ENCODE results near the gene SRCAP.
A peak's percentile ranks its signal among the peaks of the same experiment; 100 is the strongest.
"Not testable (repeated sequence)": the region's sequence is repeated elsewhere in the genome, so short reads cannot be mapped to it uniquely, and the experiment has no call there.

The SRCAP gene

GRCh38 chr16:30664616-30665109, 34.3 kb upstream of the SRCAP start:
- DNase-seq = no peak

GRCh38 chr16:30665155-30665829, 33.7 kb upstream of the SRCAP start:
- no peak for DNase-seq

- DNase-seq = no peak
Measured at GRCh38 chr16:30665830-30666190, 33.2 kb upstream of the SRCAP start.

GRCh38 chr16:30666681-30667080, 32.3 kb upstream of the SRCAP start:
- no peak for DNase-seq

- no peak for DNase-seq
Measured at GRCh38 chr16:30667361-30667905, 31.5 kb upstream of the SRCAP start.

GRCh38 chr16:30668393-30668792, 30.6 kb upstream of the SRCAP start:
- DNase-seq = no peak

- no peak for DNase-seq
Measured at GRCh38 chr16:30669026-30669902, 29.7 kb upstream of the SRCAP start.

- no peak for DNase-seq
Measured at GRCh38 chr16:30669903-30670824, 28.8 kb upstream of the SRCAP start.

GRCh38 chr16:30675143-30675542, 23.8 kb upstream of the SRCAP start:
- no peak for DNase-seq

GRCh38 chr16:30677931-30678585, 20.9 kb upstream of the SRCAP start:
- no peak for DNase-seq

- DNase-seq = no peak
Measured at GRCh38 chr16:30678586-30678970, 20.4 kb upstream of the SRCAP start.

- DNase-seq = no peak
Measured at GRCh38 chr16:30680326-30680725, 18.6 kb upstream of the SRCAP start.

GRCh38 chr16:30688701-30689100, 10.3 kb upstream of the SRCAP start:
- DNase-seq = no peak

- DNase-seq = no peak
Measured at GRCh38 chr16:30691907-30692306, 7.1 kb upstream of the SRCAP start.

- no peak for DNase-seq
Measured at GRCh38 chr16:30692396-30693064, 6.4 kb upstream of the SRCAP start.

GRCh38 chr16:30694926-30695693, 3.9 kb upstream of the SRCAP start:
- DNase-seq = no peak

- not testable (repeated sequence) for DNase-seq
Measured at GRCh38 chr16:30696646-30697045, 2.3 kb upstream of the SRCAP start.

- no peak for DNase-seq
Measured at GRCh38 chr16:30697264-30698138, 1.5 kb upstream of the SRCAP start.

- peak; percentile 99 for DNase-seq
Measured at GRCh38 chr16:30698139-30698815, 694 bp upstream of the SRCAP start.
